Measurements from ENCODE around the gene NR6A1.

Gene NR6A1

DNA sequence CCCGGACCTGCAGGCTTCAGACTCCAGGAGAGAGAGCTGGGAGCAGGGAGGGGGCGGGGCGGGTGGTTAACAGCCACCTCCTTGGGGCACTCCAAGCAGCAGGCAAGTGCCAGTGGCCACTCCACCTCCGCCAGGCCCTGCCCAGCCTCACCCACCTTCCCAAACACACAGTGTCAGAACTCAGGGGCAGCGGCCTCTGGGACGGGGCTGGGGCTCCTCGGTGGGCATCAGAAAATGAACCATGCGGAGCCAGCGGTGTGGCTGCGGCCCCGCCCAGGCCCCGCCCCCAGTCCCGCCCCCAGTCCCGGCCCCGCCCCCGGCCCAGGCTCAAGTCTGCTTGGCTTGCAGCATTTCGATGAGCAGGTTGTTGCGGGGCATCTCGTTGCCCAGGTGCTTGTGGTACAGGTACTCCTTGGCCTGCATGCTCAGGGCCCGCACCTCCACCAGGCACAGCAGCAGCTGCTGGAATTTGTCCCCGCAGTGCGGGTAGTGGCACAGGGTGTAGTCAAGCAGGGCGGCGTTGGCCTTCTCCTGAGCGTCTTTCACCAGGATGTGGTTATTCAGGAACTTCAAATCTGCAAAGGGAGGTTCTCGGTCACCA, 288.6 kb downstream of the NR6A1 start:
- no peak for DNase-seq

DNA sequence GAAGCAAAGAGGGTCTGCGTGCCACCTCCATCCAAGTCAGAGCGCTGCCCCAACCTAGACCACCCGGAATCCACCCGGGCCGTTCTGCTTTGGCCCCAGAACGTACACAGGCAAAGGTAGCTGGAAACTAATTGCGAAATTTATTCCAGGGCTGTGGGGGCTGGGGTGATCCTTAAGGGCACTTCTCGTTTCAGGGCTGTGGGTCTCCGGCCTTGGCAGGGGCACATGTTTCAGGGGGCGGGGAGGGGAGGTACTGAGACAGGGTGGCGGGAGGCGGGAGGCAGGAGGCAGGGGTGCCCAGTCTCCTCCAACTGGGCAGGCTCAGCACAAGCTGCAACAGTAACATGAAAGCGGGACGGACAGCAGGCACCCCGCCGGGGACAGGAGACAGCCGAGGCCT, 290.0 kb downstream of the NR6A1 start:
- DNase-seq: no peak

DNA sequence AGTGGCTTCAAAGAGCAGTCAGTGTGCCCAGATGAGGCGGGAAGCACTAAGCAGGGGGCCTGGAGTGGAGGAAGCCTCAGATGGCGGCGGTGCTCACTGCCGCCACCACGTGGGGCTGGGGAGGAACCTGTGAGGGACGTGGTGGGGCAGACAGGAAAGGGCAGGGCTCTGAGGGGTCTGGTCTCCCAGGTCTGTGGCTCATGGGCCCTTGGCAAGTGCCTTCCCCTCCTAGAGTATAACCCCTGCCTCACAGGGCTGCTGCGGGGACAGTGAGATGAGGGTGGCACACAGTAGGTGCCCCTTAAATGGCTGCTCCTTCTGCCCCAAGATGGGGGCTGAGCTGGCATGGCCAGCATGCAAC, 290.5 kb downstream of the NR6A1 start:
- DNase-seq: peak; percentile 20

DNA sequence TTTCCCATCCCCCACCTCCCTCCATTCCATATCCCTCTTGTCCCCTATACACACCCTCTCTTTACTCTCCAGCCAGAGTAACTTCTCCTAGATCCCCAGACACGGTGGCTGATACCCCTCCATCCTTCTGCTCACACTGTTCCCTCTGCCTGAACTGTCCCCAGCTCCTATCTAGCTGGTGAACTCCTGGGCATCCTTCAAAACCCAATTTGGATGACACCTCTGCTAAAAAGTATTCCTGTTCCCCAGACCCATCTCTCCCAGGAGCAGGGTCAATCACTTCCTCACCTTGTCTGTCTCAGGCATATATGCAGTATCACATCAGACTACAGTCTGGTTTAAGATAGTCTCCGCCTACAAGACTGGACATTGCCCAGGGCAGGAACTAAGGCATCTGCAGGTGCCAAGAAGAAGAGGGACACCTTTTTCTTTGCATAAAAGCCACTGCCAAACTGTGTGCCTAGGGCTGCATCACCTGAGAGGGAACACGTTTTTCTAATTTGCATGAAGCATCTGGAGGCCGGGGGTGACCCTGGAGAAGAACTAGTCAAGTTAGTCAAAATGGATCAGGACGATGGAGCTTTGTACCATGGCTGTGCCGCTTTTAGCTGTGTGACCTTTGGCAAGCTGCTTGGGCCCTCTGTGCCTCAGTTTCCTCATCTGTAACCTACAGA, 291.0 kb downstream of the NR6A1 start:
- no peak for DNase-seq

DNA sequence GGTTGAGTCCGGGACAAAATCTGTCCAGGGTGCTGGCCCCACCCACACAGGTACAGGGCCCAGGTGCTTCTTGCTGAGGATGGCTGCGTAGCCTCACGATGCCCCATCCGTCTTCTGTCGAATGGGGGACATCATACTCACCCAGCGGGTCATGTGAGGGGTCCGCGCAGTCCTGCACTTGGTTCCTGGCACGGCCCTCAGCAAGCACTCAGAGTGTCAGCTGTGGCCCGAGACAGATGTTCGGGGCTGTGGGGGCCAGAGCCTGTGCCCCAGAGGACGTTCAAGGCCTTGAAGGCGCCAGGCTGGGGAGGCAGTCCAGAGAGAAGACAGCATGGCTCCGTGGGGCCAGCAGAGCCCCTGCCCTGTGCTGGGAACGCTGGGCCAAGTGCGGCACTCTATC, 291.7 kb downstream of the NR6A1 start:
- DNase-seq: no peak

DNA sequence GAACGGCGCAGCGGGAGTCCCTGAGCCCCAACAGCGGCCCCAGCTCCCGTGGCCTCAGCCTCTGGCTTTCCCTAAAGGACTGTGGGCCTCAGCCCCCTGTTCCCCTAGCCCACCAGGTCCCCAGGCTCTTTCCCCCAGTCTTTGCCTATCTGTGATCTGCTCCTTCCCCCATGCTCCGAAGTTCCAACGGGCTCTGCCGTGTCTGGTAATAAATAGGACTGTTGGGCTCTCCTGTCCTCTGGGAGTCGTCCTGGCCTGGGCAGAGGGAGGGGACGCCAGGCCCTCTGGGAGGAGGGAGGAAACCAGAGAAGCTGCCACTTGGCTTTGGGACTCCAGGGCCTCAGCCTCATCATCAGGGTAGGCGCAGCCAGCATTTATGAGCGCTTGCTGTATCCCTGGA, 292.8 kb downstream of the NR6A1 start:
- no peak for DNase-seq

- no peak for DNase-seq
Observed at GRCh38 chr9:124477648-124478285, 293.3 kb downstream of the NR6A1 start.

DNA sequence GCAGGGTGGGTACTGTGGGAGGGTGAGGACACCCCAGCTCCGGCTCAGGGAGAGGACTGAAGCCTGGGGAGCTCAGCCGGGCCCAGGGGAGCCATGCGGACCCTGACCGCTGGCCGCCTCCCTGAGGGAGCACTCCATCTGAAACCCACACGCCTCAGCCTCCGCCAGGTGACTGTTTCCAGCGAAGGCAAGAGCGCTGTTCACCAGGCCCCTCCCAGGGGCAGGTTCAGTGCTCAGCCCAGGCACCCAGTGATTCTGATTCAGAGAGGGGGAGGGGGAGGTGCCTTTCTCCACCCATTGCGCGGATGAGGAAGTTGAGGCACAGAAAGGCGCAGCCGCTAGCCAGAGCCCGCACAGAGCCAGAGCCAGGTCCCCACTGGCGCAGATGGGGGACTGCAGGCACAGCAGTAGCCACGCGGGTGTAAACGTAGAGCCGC, 293.9 kb downstream of the NR6A1 start:
- no peak for DNase-seq

- DNase-seq: no peak
Observed at GRCh38 chr9:124475868-124476690, 295.0 kb downstream of the NR6A1 start.

- DNase-seq: no peak
Observed at GRCh38 chr9:124475158-124475867, 295.8 kb downstream of the NR6A1 start.

DNA sequence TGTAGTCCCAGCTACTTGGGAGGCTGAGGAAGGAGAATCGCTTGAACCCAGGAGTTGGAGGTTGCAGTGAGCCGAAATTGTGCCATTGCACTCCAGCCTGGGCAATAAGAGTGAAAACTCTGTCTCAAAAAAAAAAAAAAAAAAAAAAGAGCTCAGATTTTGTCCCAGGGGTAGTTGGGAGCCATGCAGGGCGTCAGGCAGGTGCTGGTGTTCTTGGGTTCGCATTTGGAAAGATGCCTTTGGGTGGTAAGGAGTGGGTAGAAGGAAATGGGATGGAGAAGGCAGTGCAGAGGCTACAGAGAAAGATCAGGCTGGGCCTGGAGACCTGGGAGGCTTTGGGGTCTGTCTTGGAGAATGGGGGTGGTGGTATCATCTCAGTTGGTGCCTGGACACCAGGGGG, 297.0 kb downstream of the NR6A1 start:
- no peak for DNase-seq

- no peak for DNase-seq
Observed at GRCh38 chr9:124473310-124473709, 297.8 kb downstream of the NR6A1 start.

- no peak for DNase-seq
Observed at GRCh38 chr9:124472770-124473169, 298.3 kb downstream of the NR6A1 start.

- no peak for DNase-seq
Observed at GRCh38 chr9:124471761-124472160, 299.4 kb downstream of the NR6A1 start.

GRCh38 chr9:124470726-124471125, 300.4 kb downstream of the NR6A1 start:
- DNase-seq: no peak

DNA sequence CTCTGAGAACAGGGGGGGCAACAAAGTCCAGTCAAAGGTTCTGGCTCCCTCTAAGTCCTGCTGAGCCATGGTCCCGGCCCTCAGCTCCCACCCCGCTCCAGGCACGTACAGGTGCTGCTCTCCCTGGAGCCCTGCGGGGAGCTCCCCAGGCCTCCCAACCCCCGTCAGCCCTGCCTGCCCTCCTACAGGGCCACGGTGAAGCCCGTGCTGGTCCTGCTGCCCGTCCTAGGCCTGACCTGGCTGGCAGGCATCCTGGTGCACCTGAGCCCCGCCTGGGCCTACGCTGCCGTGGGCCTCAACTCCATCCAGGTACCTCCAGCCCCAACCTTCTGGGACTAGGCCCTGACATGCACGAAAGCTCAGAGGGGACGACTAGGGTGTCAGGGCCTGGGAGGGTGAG, 300.8 kb downstream of the NR6A1 start:
- DNase-seq: no peak

DNA sequence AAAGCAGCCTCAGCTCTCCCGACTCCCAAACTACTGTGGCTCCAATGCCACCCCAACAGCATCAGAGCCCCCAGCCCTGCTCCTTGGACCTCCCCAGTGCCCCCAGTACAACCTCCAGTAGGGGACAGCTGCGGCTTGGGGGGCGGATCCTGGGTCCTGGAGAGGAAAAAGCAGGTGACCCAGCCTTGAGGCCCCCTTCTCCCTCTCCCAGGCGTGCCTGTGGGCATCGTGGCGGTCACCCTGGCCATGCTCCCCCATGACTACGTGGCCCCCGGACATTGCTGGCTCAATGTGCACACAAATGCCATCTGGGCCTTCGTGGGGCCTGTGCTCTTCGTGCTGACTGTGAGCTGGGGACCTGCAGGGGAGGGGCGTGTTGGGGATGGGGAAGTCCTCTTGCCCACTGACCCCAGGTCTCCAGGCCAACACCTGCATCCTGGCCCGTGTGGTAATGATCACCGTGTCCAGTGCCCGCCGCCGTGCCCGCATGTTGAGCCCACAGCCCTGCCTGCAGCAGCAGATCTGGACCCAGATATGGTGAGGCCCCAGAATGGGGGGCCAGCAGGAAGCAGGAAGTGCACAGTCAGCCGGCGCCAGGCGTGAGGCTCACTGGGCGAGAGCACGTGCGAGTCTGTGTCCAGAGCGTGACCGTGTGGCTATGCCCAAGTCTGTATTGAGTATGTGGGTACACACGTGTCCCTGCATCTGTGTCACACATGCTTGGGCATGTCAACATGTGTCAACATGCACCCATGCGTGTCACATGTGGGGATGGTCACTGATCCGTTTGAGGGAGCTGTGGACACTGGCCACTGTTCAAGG, 301.9 kb downstream of the NR6A1 start:
- DNase-seq: no peak

DNA sequence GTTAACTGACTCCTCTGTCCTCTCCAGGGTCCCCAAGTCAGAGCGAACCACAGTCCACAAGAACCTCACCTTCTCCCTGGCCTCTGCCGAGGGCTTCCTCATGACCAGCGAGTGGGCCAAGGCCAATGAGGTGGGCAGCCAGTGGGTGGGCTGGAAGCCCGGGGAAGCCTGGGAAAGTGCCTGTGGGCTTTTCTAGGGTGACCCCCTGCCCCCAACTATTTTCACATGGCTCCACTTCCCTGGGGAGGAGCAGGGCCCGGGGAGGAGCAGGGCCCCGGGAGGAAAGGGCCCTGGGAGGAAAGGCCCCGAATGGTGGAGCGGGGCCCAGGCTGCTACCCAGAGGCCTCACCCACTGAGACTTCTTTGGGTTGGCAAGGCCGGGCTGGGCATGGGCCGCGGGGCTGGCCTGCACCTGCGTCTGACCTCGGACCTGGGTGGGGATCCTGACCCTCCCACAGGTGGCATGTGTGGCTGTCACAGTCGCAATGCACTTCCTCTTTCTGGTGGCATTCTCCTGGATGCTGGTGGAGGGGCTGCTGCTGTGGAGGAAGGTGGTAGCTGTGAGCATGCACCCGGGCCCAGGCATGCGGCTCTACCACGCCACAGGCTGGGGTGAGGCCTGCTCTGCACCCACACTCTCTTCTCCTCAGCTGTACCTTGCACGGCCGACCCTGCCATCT, 302.9 kb downstream of the NR6A1 start:
- no peak for DNase-seq

DNA sequence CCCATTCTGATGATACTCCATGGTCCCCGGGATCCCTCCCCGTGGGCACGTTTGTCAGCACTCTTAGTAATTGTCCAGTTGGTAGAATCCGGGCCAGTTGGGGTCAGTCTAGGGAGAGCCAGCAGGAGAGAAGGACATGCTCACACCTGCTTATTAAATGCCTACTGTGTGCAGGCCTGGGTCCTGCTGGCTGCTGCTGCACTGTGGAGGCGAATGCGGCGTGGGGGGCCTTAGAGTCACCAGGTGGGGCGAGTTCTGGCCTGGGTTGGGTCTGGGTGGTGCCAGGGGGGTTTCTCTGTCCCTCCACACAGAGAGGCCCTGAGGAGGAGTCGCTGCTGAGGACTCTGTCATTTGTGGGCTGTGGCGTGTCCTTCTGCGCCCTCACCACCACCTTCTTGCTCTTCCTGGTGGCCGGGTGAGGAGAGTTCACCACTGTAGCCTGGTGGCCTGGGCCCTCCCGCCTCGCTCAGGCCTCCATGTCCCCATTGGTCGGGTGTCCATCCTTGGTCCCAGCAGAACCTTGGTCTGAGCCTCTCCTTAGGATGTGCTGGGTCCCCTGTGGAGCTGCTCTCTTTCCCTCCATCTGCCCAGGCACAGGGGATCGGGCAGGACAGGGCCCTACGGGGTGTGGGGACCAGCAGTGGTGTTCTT, 303.6 kb downstream of the NR6A1 start:
- no peak for DNase-seq

Data from fibroblast of skin of right biceps (primary cell).